Umbilical cord (tissue), 2 donors: Measurements from ENCODE around the gene GARNL3. TPM values are rescaled to one million over a fixed set of nuclear protein-coding genes. Genes with fewer than 3 reads are reported as not detected.

Experiments used
- DNase-seq: peaks from one replicate; pipeline ENCODE4 v3.0.0-alpha.2; 2015; ENCODE audit warnings: low spot score
- total RNA-seq: library from RNA; depleted of rRNA; stranded (reverse); fragments of >200 nt; gene quantifications from one replicate; pipeline ENCODE4 v1.2.3, GENCODE V29; 2014; ENCODE audit warnings: low replicate concordance; ENCODE audit not compliant: insufficient read depth

GARNL3 gene
- total RNA-seq, 1 donor from 2014 or later = 34.4 TPM

DNA sequence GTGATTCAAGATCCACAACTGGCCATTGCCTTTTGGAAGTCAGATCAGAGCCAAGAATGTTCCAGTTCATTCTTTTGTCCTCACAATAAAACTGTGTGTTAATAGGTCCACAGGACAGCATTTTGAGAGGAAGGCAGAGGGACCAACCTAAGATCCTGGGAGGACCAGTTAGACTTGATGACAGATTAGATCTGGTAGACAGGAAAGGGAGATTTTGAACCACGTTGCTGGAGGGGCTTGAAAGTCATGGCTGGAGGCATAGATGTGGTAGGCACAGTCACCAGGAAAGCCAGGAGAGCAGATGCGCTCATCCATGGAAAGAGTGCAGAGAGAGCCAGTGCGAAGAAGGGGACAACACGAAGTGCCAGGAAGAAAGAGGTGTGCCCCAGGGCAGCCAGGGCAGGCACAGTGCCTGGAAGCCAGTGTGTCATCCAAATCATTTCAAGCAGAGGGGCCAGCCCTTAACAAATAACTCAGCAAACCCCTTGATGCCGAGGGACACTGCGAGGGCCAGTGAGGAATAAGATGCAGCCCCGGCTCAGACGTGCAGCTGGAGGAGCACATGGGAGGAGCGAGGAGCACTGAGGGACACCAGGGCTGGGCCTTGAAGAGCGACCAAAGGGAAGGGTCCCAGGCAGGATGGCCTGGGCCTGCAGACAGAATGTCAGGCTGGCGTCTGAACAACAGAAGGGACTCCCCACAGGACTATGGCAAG lies 119.6 kb downstream of the GARNL3 start:
- no peak for DNase-seq

DNA sequence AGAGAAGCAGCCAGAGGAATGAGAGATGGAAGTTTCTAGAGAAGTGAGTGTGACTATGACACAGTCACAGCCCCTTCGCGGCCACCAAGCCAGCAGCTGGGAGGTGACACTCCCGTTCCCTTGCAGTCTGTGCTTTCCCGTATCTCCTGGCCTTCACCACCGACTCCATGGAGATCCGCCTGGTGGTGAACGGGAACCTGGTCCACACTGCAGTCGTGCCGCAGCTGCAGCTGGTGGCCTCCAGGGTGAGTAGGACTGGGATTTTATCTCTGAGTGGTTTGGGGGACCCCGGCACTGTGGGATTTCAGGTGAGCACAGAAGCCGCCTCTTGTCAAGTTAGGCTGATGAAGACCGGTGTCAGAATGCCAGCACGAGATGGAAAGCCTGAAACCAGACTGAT lies 120.3 kb downstream of the GARNL3 start:
- DNase-seq = no peak

DNA sequence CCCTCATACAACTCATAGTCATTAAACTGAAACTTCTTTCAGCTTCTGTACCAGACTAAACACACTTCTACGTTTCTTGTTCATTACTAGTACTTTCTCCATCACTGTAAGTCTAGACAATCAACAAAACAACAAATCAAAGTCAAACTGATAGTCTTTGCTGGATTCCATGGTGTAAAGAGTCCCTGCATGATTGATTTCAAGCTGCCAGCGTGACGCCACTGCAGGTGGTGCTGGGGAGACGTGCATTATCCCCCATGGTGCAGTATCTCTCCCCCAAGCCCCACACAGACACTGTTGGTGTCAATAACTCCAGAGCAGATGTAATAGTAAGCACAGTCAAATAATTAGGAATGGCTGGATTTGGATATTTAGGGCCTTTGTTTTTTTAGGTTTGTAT lies 121.7 kb downstream of the GARNL3 start:
- no peak for DNase-seq

DNA sequence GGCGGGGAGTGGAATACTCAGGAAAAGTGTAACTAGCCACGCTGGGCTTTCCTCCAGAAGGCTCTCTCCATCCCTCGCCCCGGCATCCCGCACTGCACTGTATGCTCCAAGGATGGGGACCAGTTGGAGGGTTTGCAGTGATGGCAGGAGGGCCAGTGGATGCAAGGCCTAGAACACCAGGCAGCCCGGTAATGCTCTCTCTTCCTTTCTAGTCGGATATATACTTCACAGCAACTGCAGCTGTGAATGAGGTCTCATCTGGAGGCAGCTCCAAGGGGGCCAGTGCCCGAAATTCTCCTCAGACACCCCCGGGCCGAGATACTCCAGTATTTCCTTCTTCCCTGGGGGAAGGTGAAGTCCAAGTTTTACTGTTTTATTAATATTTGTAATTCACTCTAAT lies 122.4 kb downstream of the GARNL3 start:
- DNase-seq = no peak

DNA sequence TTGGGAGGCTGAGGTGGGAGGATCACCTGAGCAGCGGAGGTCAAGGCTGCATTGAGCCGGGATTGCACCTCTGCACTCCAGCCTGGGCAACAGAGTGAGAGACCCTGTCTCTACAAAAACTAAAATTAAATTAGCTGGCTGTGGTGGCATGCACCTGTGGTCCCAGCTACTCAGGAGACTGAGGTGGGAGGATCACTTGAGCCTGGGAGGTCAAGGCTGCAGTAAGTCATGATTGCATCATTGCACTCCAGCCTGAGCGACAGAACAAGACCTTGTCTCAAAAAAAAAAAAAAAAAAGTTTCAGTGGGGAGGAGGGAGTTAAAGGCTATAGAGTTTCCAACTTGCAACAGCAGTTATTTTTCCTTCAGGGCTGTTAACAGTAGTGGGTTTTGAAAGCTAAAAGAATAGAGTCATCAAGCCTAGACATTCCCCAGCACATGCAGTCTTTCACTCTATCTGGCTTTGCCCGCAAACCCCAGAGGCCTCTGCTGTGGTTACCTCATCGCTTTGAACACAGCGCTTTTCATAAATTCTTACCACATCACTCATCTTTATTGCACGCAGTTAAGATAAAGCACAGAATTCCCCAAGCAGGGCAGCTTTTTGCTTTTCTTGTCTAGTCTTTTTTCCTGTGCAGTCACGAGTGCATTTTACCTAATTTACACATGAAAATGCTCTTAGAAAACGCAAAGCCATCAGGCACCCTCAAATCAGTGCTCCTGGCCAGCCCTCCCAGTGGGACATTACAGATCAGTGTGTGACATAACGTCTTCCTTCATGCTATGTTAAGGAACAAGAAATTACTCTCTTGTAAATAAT lies 123.7 kb downstream of the GARNL3 start:
- peak; percentile 99 for DNase-seq

DNA sequence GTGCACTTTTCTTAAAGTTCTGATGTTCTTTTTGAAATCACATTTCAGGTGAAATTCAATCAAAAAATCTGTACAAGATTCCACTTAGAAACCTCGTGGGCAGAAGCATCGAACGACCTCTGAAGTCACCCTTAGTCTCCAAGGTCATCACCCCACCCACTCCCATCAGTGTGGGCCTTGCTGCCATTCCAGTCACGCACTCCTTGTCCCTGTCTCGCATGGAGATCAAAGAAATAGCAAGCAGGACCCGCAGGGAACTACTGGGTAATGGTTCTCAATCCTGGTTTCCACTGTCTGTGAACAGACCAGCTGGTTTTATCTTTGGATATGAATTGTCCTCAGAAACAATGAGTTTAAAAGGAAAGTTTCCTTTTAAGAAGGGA lies 124.3 kb downstream of the GARNL3 start:
- DNase-seq = peak; percentile 44

DNA sequence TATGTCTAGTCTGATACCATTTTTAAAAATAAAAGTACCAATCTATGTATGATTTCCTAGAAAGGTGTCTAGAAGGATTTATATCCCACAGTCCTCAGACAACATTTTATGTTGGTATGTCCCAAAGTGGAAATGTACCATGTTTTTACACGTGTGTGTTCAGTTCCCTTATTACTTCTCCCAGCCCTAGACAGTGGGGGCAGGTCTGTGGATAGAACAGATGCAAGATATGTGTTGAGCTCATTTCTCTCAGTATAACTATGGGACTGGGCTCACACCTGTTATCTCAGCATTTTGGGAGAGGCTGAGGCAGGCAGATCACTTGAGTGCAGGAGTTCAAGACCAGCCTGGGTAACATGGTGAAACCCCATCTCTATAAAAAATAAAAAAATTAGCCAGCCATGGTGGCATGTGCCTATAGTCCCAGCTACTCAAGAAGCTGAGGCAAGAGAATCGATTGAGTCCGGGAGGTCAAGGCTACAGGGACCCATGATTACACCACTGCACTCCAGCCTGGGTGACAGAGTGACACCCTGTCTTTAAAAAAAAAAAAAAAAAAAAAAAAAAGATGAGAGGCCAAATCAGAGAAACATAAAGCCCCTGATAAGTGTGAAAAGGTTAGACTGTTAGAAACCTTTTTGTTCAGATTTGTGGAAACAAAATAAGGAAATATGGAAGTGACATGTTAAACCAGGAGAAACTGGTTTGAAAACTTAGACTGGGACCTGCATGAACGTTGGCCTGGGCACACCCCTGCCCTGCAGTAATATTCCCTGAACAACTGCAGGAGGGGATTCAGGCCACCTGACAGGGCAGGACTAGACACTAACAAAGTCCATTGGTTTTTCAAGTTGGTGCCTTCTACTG lies 125.0 kb downstream of the GARNL3 start:
- DNase-seq = no peak

DNA sequence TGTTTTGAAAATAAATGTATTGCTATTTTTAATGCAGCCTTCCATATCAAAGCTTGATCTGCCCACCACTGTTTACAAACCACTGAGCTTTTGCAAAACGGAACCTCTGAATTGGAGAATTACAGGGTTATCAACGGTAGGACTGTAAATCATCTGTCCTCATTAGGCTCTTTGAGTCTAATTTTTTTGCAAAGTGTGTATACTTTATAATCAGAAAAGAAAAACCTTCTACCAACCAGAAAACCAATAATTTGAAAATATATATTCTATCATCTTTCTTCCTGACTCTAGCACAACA lies 125.6 kb downstream of the GARNL3 start:
- no peak for DNase-seq

DNA sequence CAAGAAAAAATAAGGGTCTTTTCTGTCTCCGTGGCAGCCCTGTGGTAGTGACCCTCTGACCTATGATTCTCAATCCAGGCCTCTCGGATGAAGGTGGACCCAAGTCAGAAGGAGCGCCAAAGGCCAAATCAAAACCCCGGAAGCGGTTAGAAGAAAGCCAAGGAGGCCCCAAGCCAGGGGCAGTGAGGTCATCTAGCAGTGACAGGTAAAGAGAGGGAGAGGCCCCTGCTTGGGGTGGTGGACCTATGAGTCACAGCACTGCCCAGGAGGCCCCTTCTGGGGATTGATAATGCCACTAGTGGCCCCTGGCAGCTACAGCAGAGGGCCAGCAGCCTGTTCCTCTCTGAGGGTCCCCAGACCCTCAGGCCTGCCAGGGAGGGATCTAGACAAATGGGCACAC lies 126.0 kb downstream of the GARNL3 start:
- no peak for DNase-seq

DNA sequence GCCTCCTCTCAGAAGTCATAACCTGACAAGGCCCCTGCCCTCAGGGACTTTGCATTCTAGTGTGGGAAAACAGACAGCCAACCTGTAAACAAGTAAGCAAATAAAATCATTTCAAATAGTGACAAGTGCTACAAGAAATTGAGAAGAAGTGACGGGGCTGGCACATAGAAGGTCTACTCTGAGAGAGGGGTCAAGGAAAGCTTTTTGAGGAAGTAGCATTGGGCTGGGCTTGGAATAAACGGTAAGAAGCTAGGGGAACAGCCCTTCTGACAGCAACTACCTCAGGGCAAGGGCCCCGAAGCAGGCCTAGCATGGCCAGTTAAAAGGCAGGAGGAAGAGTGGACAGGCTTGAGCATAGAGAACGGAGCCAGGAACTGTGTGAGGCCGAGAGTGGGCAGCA lies 127.6 kb downstream of the GARNL3 start:
- DNase-seq = no peak

DNA sequence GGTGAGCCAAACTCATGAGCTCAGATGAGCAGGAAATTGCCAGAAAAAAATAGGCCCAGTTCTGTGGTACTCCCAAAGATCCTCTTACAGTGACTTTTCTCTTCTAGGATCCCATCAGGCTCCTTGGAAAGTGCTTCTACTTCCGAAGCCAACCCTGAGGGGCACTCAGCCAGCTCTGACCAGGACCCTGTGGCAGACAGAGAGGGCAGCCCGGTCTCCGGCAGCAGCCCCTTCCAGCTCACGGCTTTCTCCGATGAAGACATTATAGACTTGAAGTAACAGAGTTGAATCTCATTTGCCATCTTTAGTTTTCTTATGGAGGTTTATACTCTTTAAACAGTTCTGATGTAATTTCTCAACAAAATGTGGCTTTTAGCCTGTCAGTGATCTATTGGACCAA lies 128.4 kb downstream of the GARNL3 start:
- DNase-seq = no peak

DNA sequence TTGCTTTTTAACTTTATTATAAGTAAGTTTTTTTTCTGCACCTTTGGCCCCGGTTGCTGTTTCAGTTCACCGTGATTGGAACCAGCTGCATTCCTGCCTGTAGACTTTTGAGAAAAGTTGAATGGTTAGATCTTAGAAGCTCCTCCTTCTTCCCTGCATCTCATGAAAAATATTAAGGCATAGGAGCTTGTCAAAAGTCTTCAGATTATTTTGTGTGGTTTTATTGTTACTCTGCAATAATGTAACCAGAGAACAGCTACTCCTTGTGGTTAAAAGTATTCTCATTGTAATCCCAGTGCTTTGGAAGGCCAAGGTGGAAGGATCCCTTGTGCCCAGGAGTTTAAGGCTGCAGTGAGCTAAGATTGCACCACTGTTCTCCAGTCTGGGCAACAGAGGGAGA lies 129.1 kb downstream of the GARNL3 start:
- DNase-seq = peak; percentile 54

DNA sequence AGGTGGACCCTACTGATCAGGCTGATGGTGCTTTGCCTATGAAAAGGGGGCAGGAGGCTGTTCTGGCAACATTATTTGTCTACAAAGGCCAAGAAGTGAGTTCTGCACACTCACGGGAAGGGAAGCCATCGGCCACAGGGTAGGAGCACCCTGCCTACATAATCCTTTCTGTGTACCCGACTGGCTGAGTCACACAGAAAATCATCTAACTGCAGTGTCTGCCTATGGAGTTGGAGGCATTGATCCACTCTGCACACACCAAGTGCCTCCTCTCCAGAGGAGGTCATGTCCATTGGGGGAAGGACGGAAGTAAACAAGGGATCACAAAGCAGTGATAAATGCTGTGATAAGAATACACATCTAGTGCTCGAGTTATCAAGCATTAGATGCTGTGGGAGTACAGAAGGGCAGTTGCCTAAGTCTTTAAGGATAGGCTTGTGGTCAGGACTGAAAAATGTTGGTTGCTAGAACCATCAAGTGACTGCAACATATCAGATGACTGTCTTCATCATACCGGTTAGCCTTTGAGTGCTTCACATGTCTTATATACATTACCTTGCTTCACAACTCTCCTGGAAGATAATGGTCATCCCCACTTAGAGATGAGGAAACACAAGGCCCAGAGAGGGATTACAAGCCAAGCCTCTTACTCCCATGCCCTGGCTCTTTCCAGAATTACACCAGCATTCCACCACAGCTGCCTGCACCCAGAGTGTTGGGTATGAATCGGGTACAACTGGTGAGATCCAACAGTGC lies 131.1 kb downstream of the GARNL3 start:
- DNase-seq = no peak

DNA sequence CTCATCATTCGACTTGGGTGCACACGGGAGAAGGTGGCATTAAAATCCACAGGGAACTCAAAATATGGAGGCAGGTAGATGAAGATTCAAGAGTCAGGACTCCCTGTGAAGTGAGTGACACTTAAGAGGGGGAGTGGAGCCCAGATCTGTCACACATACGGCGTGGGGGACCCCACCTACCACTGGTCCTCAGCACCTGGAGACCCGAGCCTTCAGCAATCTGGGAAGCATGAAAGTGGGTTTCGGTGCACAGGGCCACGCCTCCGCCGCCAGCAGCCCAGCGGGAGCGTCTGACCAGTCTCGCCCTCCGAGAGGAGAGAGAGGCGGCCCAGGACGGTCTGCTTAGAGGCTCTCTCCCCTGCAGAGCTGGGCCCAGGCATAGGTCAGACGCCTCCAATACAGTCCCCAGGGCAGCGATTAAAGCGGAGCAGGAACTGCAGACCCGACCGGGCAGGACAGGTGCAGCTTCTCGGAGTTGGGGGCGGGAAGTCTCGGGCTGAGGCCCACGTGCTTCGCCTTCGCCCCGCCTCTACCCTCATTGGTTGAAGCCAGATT lies 131.8 kb downstream of the GARNL3 start:
- DNase-seq = no peak

DNA sequence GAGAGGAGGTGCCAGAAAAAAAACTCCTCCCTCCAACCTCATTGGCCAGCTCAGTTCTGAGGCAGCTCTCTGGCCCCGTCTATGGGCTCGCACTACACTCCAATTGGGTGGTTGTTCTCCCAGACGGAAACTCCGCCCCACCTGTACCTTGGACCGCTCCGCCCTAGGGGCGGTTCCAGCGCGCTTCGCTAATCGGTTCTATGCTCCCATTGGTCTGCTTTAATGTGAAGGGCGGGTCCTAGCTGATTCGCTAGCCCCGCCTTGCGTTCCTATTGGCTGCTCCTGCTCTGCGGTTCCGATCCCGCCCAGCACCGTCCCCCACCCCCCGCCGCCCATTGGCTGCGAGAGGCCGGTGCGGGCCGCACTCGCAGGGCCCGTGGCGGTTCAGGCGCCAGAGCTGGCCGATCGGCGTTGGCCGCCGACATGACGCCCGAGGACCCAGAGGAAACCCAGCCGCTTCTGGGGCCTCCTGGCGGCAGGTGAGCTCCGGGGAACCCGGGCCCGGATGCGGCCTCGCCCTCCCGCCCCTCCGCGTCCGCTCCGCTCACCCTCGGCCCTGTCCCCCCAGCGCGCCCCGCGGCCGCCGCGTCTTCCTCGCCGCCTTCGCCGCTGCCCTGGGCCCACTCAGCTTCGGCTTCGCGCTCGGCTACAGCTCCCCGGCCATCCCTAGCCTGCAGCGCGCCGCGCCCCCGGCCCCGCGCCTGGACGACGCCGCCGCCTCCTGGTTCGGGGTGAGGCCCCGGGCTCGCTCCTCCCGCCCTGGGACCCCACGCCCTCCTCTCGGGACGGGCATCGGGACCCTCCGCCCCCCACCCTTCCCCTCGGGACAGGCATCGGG lies 132.5 kb downstream of the GARNL3 start, which contains the start of gene SLC2A8:
Gene SLC2A8, plus strand, starts transcription at position 362 of the 838 bp plus-strand sequence. Its CDS starts 62 bp downstream, at position 424.
- peak; percentile 100 for DNase-seq

DNA sequence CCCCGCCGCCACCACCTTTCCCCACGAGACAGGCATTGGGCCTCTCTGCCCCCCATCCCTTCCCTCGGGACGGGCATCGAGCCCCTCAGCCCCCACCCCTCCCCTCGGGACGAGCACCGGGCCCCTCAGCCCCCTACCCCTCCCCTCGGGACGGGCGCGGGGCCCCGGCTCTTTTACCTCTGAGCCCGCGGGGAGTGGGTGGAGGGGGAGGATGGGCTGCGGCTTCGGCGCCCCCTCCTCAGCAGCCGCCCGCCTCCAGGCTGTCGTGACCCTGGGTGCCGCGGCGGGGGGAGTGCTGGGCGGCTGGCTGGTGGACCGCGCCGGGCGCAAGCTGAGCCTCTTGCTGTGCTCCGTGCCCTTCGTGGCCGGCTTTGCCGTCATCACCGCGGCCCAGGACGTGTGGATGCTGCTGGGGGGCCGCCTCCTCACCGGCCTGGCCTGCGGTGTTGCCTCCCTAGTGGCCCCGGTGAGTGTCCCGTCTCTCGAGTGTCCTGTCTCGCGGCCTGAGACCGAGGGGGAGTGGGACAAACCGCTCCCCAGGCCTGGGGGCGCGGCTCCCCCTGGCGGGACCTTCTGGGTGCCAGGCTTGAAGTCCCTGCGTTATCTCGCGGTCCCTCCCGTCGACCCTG lies 133.2 kb downstream of the GARNL3 start:
- peak; percentile 62 for DNase-seq

DNA sequence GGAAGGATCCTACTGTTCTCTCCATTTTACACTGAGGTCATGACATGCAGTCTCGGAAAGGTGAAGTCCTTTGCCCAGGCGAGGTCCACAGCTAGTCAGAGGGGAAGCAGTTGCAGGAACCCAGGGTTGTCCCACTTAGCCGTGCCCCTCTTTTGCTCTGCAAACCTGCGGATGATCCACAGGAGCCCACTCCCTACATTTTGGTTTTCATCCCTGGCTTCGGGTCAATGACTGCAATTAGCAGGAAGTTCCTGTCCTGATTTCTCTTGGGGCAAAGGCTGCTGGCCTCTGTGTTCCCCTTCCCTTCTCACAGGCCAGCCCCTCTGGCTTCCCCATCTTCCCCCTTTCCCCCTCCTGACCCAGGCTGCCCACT lies 133.7 kb downstream of the GARNL3 start:
- DNase-seq = no peak

DNA sequence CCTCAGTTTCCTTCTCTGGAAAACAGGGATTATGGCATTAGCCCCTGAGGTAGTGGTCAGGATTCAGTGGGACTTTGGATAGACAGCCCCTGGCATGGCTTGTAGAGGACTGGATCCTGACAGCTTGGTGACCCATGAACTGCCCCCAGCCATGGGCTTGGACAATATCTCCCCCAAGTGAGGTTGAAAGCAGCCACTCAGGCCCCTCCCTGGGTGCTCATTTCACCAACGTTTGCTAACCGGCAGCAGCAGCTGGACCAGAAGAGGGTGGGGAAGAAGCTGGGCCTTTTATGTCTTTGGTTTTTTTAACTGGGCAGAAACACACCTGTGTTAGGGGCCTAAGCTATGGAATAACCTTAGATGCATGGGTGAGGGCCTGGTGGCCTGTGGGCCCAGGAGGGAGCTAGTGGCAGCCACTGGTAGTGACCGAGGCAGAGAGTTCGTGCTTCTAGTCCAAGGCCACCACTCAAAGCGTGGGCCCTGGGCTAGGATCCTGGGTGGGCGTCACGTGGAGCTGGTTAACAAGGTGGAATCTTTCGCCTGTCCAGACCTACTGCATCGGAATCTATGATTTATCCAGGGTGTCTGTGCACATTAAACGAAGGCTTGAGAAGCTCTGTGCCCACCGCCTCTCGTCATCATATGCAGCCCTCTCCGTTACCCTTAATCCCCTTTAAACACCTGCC lies 134.3 kb downstream of the GARNL3 start:
- DNase-seq = no peak

DNA sequence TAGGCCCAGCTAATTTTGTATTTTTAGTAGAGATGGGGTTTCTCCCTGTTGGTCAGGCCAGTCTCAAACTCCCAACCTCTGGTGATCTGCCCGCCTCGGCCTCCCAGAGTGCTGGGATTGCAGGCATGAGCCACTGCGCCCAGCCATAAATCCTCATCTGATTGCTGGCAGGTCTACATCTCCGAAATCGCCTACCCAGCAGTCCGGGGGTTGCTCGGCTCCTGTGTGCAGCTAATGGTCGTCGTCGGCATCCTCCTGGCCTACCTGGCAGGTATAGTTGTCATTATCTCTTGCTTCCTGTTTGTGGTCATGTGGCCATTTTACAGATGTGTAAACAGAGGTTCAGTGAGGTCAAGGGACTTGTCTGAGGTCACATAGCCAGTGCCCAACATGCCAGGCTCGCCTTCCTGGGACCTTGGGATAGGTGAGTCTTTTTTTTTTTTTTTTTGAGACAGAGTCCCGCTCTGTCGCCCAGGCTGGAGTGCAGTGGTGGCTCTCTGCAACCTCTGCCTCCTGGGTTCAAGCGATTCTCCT lies 135.2 kb downstream of the GARNL3 start:
- DNase-seq = no peak
